Keratinocyte (primary cell): ENCODE measurements around the gene ABCA7. TPM values are rescaled to one million over a fixed set of nuclear protein-coding genes. Genes with fewer than 3 reads are reported as not detected.

Experiments
- DNase-seq: peaks from one replicate; pipeline ENCODE4 v3.0.0-alpha.2; 2011; ENCODE audit warnings: low read depth, missing footprints, low spot score
- FAIRE-seq: peaks from 2 replicates; lab custom pipeline; 2011; peaks lifted over from hg19 to GRCh38; lab: Jason Lieb, UNC
- H2AFZ ChIP-seq: 2 replicates; pipeline ENCODE4 v1.6.0; 2012; ENCODE audit warnings: low read length, control low read depth, inconsistent platforms; ENCODE audit not compliant: control insufficient read depth
- H3K27ac ChIP-seq: 2 replicates; pipeline ENCODE4 v1.5.1; 2011; ENCODE audit warnings: low read length; ENCODE audit not compliant: control insufficient read depth, insufficient read depth
- H3K27me3 ChIP-seq: 3 replicates; pipeline ENCODE4 v1.6.0; 2011; ENCODE audit warnings: low read length; ENCODE audit not compliant: control insufficient read depth, insufficient read depth; ENCODE audit errors: extremely low read depth
- H3K36me3 ChIP-seq, 2 experiments: 2 replicates in 1 of 2; 3 replicates in 1 of 2; pipeline ENCODE4 v1.5.1; 2011; ENCODE audit warnings: low read length in 2 of 2, mild to moderate bottlenecking in 1 of 2; ENCODE audit not compliant: control insufficient read depth in 2 of 2, insufficient read depth in 2 of 2; ENCODE audit errors: extremely low read depth in 1 of 2
- H3K4me1 ChIP-seq: 3 replicates; pipeline ENCODE4 v1.5.1; 2011; ENCODE audit warnings: low read length; ENCODE audit not compliant: control insufficient read depth, insufficient read depth; ENCODE audit errors: extremely low read depth
- H3K4me2 ChIP-seq: 3 replicates; pipeline ENCODE4 v1.6.0; 2011; ENCODE audit warnings: low read depth, low read length; ENCODE audit not compliant: control insufficient read depth, insufficient read depth; ENCODE audit errors: extremely low read depth
- H3K4me3 ChIP-seq, 3 experiments: fragments of 200-600 bp in 1 of 3; sonication (generic) in 1 of 3; 2 replicates in 2 of 3; 3 replicates in 1 of 3; pipeline ENCODE4 v1.5.1; 2011 to 2016; ENCODE audit warnings: low read length in 3 of 3, mild to moderate bottlenecking in 3 of 3, control low read depth in 2 of 3, inconsistent platforms in 1 of 3, low read depth in 1 of 3, mixed read lengths in 1 of 3, mixed run types in 1 of 3, moderate library complexity in 1 of 3; ENCODE audit not compliant: control insufficient read depth in 2 of 3, insufficient read depth in 2 of 3; ENCODE audit errors: extremely low read depth in 1 of 3
- H3K79me2 ChIP-seq: 2 replicates; pipeline ENCODE4 v1.6.0; 2012; ENCODE audit warnings: low read length; ENCODE audit not compliant: control insufficient read depth, insufficient read depth
- H3K9ac ChIP-seq: 3 replicates; pipeline ENCODE4 v1.6.0; 2011; ENCODE audit warnings: low read length; ENCODE audit not compliant: control insufficient read depth, insufficient read depth; ENCODE audit errors: extremely low read depth
- H3K9me1 ChIP-seq: 3 replicates; pipeline ENCODE4 v1.6.0; 2011; ENCODE audit warnings: low read length; ENCODE audit not compliant: control insufficient read depth, insufficient read depth; ENCODE audit errors: extremely low read depth
- H3K9me3 ChIP-seq: 2 replicates; pipeline ENCODE4 v1.5.1; 2012; ENCODE audit warnings: low read depth, low read length; ENCODE audit not compliant: control insufficient read depth
- H4K20me1 ChIP-seq: 3 replicates; pipeline ENCODE4 v1.6.0; 2011; ENCODE audit warnings: low read length; ENCODE audit not compliant: control insufficient read depth, insufficient read depth; ENCODE audit errors: extremely low read depth
- CTCF ChIP-seq, 3 experiments: IDR thresholded peaks in 1 of 3; conservative IDR thresholded peaks in 1 of 3; optimal IDR thresholded peaks in 1 of 3; 2 replicates in 2 of 3; 3 replicates in 1 of 3; pipeline versions ENCODE3 to v1.5.1; 2011; ENCODE audit warnings: low read length in 3 of 3, mild to moderate bottlenecking in 3 of 3, moderate library complexity in 2 of 3, control low read depth in 1 of 3, inconsistent platforms in 1 of 3; ENCODE audit not compliant: insufficient read depth in 2 of 3; ENCODE audit errors: extremely low read depth in 1 of 3
- EZH2 ChIP-seq: IDR thresholded peaks from one replicate; pipeline ENCODE4 v1.6.1; 2012; ENCODE audit warnings: inconsistent platforms, mild to moderate bottlenecking, low read length, moderate library complexity
- dilution Hi-C: fragments of 300-500 bp; cut with MboI; formaldehyde crosslinking; loops from one replicate; pipeline ENCODE4 v1.7.0; 2020; ENCODE audit warnings: low sequenced_read_pairs; ENCODE audit not compliant: extremely low pct_ligation_motif_present
- polyA plus RNA-seq, 5 experiments: library from polyadenylated mRNA; depleted of rRNA in 3 of 5; stranded (reverse) in 3 of 5; stranded (forward) in 1 of 5; unstranded in 1 of 5; fragments of >200 nt; gene quantifications; 1 replicate in 1 of 5; 2 replicates in 3 of 5; 3 replicates in 1 of 5; pipeline versions ENCODE4 v1.2.1 to v1.2.3, GENCODE V29; 2011 to 2012; ENCODE audit warnings: missing spikeins in 2 of 5, low read depth in 1 of 5, low replicate concordance in 1 of 5

The ABCA7 gene
- polyA plus RNA-seq, 1 donor (not counting 4 experiments of a cell fraction or from before 2014, with no cell fraction given), result 7.4 TPM

DNA sequence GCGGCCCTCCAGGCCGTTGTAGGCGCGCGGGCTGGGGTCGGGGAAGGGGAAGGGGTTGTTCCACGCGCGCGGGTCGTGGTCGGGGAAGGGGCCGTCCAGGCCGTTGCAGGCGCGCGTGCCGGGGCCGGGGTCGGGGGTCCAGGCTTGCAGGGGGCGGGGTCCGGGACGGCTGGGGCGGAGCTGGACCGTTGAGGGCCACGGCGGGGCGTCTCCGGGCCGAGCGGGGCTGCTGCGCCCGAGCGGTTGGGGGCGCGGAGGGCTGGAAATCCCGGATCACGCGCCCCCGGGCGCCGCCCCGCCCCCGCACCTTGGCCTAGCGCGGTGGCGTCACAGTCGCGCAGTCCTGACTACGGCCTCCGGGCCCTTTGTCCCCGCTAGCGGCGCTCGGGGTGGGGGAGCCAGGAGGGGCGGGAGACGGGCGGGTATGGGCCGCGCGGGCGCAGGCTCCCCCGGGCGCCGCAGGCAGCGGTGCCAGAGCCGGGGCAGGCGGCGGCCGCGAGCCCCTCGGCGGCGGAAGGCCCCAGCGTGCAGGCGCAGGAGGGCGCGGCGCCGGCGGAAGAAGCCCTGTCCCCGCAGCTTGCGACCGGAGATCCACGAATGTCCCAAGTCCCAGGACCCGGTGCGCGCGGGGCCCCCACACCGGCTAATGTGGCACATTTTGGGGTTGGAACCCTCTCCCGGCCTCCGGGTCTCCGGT, 64.6 kb downstream of the ABCA7 start:
- peak overlapping the region; percentile 81 for H3K9ac ChIP-seq
- no peak for DNase-seq

GRCh38 chr19:1105008-1105872, 65.3 kb downstream of the ABCA7 start:
- Histone ChIP-seq H2AFZ (no peak overlapping the region), H4K20me1 (no peaks in the 10 kb centered on the region), H3K27me3 (no peaks in the 10 kb centered on the region), H3K4me3 (peak overlapping the region; percentile 54 to 73 (median 72)), H3K9me1 (no peaks in the 10 kb centered on the region), H3K9ac (peak overlapping the region; percentile 81), H3K4me1 (peaks cover 26% of the 10 kb centered on the region), H3K9me3 (no peaks in the 10 kb centered on the region), H3K79me2 (peaks cover 2% of the 10 kb centered on the region), H3K27ac (peak overlapping the region; percentile 63), H3K36me3 (peaks cover 8 to 12% of the 10 kb centered on the region in 2 experiments), H3K4me2 (peak overlapping the region; percentile 81)
- dilution Hi-C loops, result no loop called here
- TF ChIP-seq CTCF (optimal IDR thresholded peaks at IDR 0.05 in 1 of 3, IDR thresholded peaks at IDR 0.05 in 1 of 3, conservative IDR thresholded peaks at IDR 0.05 in 1 of 3; ENCODE audit: extremely low read depth in 1 of 3, insufficient read depth in 2 of 3, low read length in 3 of 3) (peak in 1 of 3 experiments; percentile 2), EZH2 (no peak)
- no peak for DNase-seq
- no peak for FAIRE-seq

More for the DNA sequence above, 64.6 kb downstream of the ABCA7 start:
- dilution Hi-C loops, result no loop called here
- Histone ChIP-seq H3K9me1 (no peaks in the 10 kb centered on the region), H3K27ac (peak overlapping the region; percentile 69), H3K27me3 (no peaks in the 10 kb centered on the region), H3K79me2 (peaks cover 2% of the 10 kb centered on the region), H3K4me1 (peaks cover 26% of the 10 kb centered on the region), H2AFZ (no peak overlapping the region), H3K4me2 (peak overlapping the region; percentile 81), H3K9me3 (peaks cover 2% of the 10 kb centered on the region), H3K4me3 (peak overlapping the region; percentile 62 to 73 (median 72)), H4K20me1 (no peaks in the 10 kb centered on the region), H3K36me3 (peaks cover 6 to 8% of the 10 kb centered on the region in 2 experiments)
- FAIRE-seq, result no peak
- TF ChIP-seq EZH2 (no peak), CTCF (optimal IDR thresholded peaks at IDR 0.05 in 1 of 3, IDR thresholded peaks at IDR 0.05 in 1 of 3, conservative IDR thresholded peaks at IDR 0.05 in 1 of 3; ENCODE audit: extremely low read depth in 1 of 3, insufficient read depth in 2 of 3, low read length in 3 of 3) (peak in 1 of 3 experiments; percentile 38)
